GM18951 (cell line): ENCODE results near the gene LDB2.

ENCODE experiments used
- POLR2A ChIP-seq: IDR thresholded peaks from 4 replicates; pipeline ENCODE4 v1.6.1; 2011; ENCODE audit warnings: mild to moderate bottlenecking; ENCODE audit not compliant: insufficient read length, insufficient read depth; ENCODE audit errors: extremely low read depth
- in situ Hi-C: fragments of 300-500 bp; cut with MboI; formaldehyde crosslinking; loops from one replicate; pipeline ENCODE4 v1.12.0; 2022; ENCODE audit warnings: low sequenced_read_pairs, mixed read lengths, inconsistent platforms; ENCODE audit not compliant: unreplicated experiment

The LDB2 gene

GRCh38 chr4:16764622-16765021, 133.8 kb downstream of the LDB2 start:
- in situ Hi-C loops: no loop called here
- no peak for TF ChIP-seq POLR2A

GRCh38 chr4:16760617-16761363, 137.7 kb downstream of the LDB2 start:
- in situ Hi-C loops: no loop called here
- no peak for TF ChIP-seq POLR2A

- in situ Hi-C loops: no loop called here
- no peak for TF ChIP-seq POLR2A
These were observed 138.4 kb downstream of the LDB2 start for GRCh38 chr4:16759931-16760582.

- no peak for TF ChIP-seq POLR2A
- in situ Hi-C loops: no loop called here
These were observed 139.6 kb downstream of the LDB2 start for GRCh38 chr4:16758816-16759215.

- TF ChIP-seq POLR2A: no peak
- in situ Hi-C loops: no loop called here
These were observed 140.2 kb downstream of the LDB2 start for GRCh38 chr4:16758255-16758654.

GRCh38 chr4:16757080-16757521, 141.3 kb downstream of the LDB2 start:
- in situ Hi-C loops: no loop called here
- TF ChIP-seq POLR2A: no peak

GRCh38 chr4:16754104-16754503, 144.3 kb downstream of the LDB2 start:
- in situ Hi-C loops: no loop called here

GRCh38 chr4:16752150-16752549, 146.3 kb downstream of the LDB2 start:
- in situ Hi-C loops: no loop called here
- no peak for TF ChIP-seq POLR2A

More at GRCh38 chr4:16754104-16754503, 144.3 kb downstream of the LDB2 start:
- no peak for TF ChIP-seq POLR2A

- no peak for TF ChIP-seq POLR2A
- in situ Hi-C loops: no loop called here
These were observed 147.4 kb downstream of the LDB2 start for GRCh38 chr4:16750882-16751642.

GRCh38 chr4:16750216-16750615, 148.2 kb downstream of the LDB2 start:
- in situ Hi-C loops: no loop called here
- no peak for TF ChIP-seq POLR2A

GRCh38 chr4:16745887-16746286, 152.6 kb downstream of the LDB2 start:
- TF ChIP-seq POLR2A: no peak
- in situ Hi-C loops: no loop called here

- no peak for TF ChIP-seq POLR2A
- in situ Hi-C loops: no loop called here
These were observed 153.3 kb downstream of the LDB2 start for GRCh38 chr4:16745009-16745635.

- in situ Hi-C loops: no loop called here
- TF ChIP-seq POLR2A: no peak
These were observed 157.2 kb downstream of the LDB2 start for GRCh38 chr4:16741287-16741686.
